Measurements from ENCODE around the gene EFNA1. TPM values are rescaled to one million over a fixed set of nuclear protein-coding genes. Genes with fewer than 3 reads are reported as not detected.

Gene EFNA1
- total RNA-seq, 1 donor from 2014 or later: 195 TPM

Other genes starting within 250 kb of the EFNA1 start
- gene PMVK, start 191.2 kb upstream of the EFNA1 start, total RNA-seq: 8.1 and 11.6 TPM in 2 replicates
- gene PBXIP1, start 171.8 kb upstream of the EFNA1 start, total RNA-seq: 108 and 115 TPM in 2 replicates
- gene PYGO2, start 166.1 kb upstream of the EFNA1 start, total RNA-seq: 17.5 and 20.9 TPM in 2 replicates
- gene SHC1, start 157.1 kb upstream of the EFNA1 start, total RNA-seq: 300 and 313 TPM in 2 replicates
- 37.8 and 57.8 TPM in 2 replicates for gene CKS1B, start 153.2 kb upstream of the EFNA1 start, total RNA-seq
- 31.2 and 33.7 TPM in 2 replicates for gene FLAD1, start 144.5 kb upstream of the EFNA1 start, total RNA-seq
- not detected in 2 replicates for gene LENEP, start 134.3 kb upstream of the EFNA1 start, total RNA-seq
- gene ZBTB7B, start 125.1 kb upstream of the EFNA1 start, total RNA-seq: 19.3 and 23.6 TPM in 2 replicates
- gene DCST2, start 94.1 kb upstream of the EFNA1 start, total RNA-seq: 0.12 TPM in 1 of 2 replicates, not detected in the other
- not detected in 2 replicates for gene DCST1, start 94.1 kb upstream of the EFNA1 start, total RNA-seq
- 405 and 619 TPM in 2 replicates for gene ADAM15, start 76.6 kb upstream of the EFNA1 start, total RNA-seq
- gene EFNA4, start 64.1 kb upstream of the EFNA1 start, total RNA-seq: 19.2 and 25.1 TPM in 2 replicates
- gene EFNA3, start 49.0 kb upstream of the EFNA1 start, total RNA-seq: 1.5 and 4.0 TPM in 2 replicates
- gene SLC50A1, start 8.0 kb downstream of the EFNA1 start, total RNA-seq: 21.0 and 29.1 TPM in 2 replicates
- 41.0 and 45.0 TPM in 2 replicates for gene DPM3, start 12.7 kb downstream of the EFNA1 start, total RNA-seq
- 121 and 150 TPM in 2 replicates for gene KRTCAP2, start 45.4 kb downstream of the EFNA1 start, total RNA-seq
- gene TRIM46, start 46.0 kb downstream of the EFNA1 start, total RNA-seq: 9.9 and 11.8 TPM in 2 replicates
- 12.5 and 18.2 TPM in 2 replicates for gene THBS3, start 80.0 kb downstream of the EFNA1 start, total RNA-seq
- gene MTX1, start 80.8 kb downstream of the EFNA1 start, total RNA-seq: 44.3 and 45.6 TPM in 2 replicates
- gene ENTREP3, start 127.6 kb downstream of the EFNA1 start, total RNA-seq: 26.5 and 46.3 TPM in 2 replicates
- 79.2 and 128 TPM in 2 replicates for gene SCAMP3, start 134.5 kb downstream of the EFNA1 start, total RNA-seq
- gene CLK2, start 145.6 kb downstream of the EFNA1 start, total RNA-seq: 30.2 and 36.1 TPM in 2 replicates
- 0.19 and 1.3 TPM in 2 replicates for gene HCN3, start 149.6 kb downstream of the EFNA1 start, total RNA-seq
- gene PKLR, start 173.6 kb downstream of the EFNA1 start, total RNA-seq: not detected in 2 replicates
- 319 and 345 TPM in 2 replicates for gene FDPS, start 181.0 kb downstream of the EFNA1 start, total RNA-seq
- gene RUSC1, start 193.0 kb downstream of the EFNA1 start, total RNA-seq: 22.3 and 33.1 TPM in 2 replicates